LHCN-M2 (cell line): ENCODE measurements around the gene ARHGEF37. TPM values are rescaled to one million over a fixed set of nuclear protein-coding genes. Genes with fewer than 3 reads are reported as not detected.

Experiments used
- DNase-seq: peaks from one replicate; pipeline ENCODE4 v3.0.0-alpha.2; 2012; ENCODE audit warnings: low read depth
- total RNA-seq: library from RNA; depleted of rRNA; stranded (reverse); fragments of >200 nt; gene quantifications from 2 replicates; pipeline ENCODE4 v1.2.3, GENCODE V29; 2014

ARHGEF37 gene
- total RNA-seq, 1 experiment from 2014 or later: 0.11 TPM

- DNase-seq: no peak
Measured at GRCh38 chr5:149628221-149628620, 46.9 kb downstream of the ARHGEF37 start.

- DNase-seq: no peak
Measured at GRCh38 chr5:149628846-149629388, 47.6 kb downstream of the ARHGEF37 start.

DNA sequence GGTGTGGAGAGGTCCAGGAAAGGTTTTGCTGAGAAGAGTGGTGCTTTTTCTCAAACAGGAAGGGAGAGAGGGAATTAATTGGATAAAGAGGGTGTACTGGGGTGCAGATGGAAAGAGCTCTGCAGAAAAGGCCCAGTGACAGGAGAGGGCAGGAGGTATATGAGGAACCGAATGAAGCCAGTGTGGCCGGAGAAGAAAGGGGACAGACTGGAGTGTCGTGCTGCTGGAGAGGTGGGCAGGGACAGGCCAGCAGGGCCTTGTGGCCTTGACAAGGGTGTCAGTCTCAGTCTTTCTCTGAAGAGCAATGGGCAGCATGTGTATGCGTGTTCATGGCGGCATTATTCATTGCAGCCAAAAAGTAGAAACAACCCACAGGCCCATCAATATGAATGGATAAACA lies 48.1 kb downstream of the ARHGEF37 start:
- DNase-seq: no peak

DNA sequence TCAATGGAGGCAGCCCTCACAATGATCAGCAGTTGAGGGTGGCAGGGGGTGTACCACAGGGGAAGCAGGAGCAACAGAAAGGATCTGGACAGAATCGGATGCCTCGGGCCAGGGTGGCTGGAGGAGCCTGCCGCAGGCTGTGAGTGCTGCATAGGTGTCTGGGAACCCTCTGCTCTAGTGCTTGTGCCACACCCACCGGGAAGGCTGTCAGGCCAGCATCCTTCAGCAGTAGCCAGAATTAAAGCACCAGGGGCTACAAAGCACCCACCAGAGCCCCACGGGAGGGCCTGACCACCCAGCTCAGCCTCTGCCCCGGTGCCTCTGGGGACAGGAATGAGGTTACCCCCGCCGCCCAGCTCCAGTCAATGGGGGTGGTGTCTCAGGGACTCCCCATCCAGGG lies 49.0 kb downstream of the ARHGEF37 start:
- no peak for DNase-seq

DNA sequence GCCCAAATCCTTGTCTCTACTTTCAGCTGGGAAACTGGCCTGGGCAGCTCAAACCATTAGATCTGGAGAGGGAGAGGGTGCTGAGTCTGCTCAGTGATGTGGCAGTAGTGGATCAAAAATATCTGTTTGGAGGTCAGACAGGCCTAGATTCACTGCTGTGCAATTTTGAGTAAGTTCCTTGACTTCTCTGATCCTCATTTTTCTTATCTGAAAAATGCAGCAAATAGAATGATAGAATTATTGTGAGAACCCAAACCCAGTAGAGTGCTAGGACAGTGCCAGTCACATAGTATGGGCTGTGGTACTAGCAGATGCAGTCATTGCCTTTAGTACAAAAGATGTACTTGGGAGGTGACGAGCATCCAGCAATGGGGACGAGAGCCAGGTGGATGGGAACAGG lies 50.2 kb downstream of the ARHGEF37 start:
- no peak for DNase-seq

DNA sequence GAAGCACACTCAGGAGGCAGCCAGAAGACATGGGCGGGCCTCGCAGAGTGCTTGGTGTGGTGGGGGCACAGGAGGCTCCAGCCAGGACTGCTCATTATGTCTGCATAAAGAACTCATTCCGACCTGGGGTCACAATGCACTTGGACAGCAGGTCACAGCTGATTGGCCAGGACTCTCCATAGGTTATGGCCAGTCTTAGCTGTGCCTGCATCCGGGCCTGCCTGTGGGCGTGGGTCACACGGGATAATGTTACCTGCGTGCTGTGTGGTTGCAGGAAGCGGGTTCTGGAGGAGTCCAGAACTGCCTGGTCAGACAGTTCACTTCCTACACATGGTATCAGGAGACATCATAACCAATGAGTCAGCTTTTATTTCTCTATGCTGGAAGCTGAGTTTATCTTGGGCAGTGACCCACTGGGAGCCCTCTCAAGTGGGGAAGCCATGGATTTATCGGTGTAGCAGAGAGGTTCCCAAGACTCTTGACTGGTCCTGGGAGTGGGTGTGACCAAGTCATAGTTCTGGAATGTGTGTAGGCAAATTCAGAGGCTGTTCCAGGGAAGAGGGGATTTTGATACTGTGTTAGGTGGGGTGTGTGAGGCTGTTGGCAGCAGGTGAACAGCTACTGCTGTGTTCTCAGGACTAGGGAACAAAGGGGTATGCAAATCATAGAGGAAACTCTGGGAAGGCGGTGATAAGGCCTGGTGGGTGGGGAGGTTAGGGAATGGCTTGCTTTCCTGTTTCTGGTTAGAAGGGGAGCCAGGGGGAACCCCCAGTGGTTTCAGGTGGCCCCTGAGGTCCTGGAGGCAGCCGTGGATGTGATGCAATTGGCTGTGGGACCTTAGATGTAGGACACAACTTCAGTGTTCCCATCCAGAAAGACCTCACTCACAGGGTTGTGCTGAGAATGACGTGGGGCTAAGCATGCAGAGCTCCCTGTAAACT lies 51.3 kb downstream of the ARHGEF37 start:
- DNase-seq: peak; percentile 81

GRCh38 chr5:149633476-149634350 lies 52.4 kb downstream of the ARHGEF37 start:
- no peak for DNase-seq

DNA sequence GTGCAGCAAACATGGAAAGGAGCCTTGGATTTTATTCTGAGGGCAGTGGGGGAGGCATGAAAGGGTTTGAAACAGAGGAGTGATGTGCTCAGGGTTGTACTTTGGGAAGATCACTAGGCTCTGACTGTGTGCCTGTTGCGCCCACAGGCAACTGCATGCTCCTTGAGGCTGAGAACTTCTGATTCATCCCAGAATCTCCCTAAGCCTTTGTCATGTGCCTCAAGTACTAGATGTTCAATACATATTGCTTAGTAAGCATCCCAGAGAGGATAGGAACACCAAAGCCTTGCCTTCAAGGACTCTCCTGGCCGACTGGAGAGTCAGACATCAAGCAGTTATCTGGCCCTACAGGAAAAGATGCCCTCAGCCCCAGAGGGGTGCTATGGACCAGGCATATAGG lies 54.1 kb downstream of the ARHGEF37 start:
- DNase-seq: peak; percentile 28

GRCh38 chr5:149636191-149636860 lies 55.0 kb downstream of the ARHGEF37 start:
- DNase-seq: no peak

- peak; percentile 60 for DNase-seq
Measured at GRCh38 chr5:149636861-149637246, 55.6 kb downstream of the ARHGEF37 start.

- DNase-seq: no peak
Measured at GRCh38 chr5:149638136-149638535, 56.8 kb downstream of the ARHGEF37 start.

DNA sequence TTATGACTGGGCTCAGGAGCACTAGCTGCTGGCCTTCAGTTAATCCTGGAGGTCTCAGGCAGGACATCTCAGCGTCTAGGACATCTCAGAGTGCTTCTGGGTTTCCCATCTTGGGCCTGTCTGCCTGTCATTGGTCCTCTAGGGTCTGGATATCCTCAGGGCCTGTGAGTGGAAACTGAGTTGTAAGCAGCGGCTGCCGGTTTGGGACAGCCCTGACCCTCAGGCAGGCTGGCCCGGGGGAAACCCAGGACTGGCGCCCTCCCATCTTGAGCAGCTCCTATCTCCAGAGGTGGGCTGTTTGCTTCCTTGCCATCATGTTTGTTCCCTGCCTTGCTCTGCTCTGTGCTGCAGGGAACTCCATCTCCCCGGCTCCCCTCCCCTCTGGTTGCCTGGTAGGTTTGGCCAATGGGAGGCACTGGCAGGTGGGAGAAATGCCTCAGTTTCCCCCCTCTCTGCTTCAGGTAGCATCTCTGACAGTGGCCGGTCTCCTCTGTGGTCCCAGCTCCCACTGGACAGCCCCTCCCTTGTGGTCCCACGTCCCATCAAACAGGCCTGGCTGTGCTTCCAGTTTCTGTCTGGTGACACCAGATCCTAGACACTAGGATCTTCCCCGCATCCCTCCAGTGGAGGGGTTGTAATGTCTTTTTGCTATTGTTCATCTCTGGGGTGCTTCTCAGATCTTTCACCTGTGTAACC lies 57.4 kb downstream of the ARHGEF37 start:
- no peak for DNase-seq

GRCh38 chr5:149639737-149640136 lies 58.4 kb downstream of the ARHGEF37 start:
- no peak for DNase-seq

GRCh38 chr5:149640350-149640999 lies 59.2 kb downstream of the ARHGEF37 start:
- no peak for DNase-seq

- DNase-seq: peak; percentile 51
Measured at GRCh38 chr5:149641000-149641576, 59.8 kb downstream of the ARHGEF37 start.

GRCh38 chr5:149641600-149641999 lies 60.3 kb downstream of the ARHGEF37 start:
- DNase-seq: no peak

DNA sequence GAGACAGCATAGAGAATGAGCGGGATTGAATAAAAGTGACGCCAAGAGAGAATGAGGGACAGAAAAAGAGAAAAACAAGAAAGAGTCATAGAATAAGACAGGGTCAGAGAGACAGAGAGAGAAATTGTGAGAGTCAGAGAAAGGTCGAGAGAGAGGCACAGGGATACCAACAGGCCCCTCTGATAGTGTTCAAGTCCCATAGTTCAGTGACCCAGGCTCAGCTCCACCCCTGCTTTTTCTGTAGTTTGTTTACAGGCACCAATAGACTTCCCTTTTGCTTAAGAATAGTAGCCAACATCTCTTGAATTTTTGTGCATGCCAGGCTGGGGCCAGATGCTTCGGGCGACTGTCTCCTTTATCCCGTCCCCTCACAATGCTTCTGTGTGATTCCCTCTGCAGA lies 62.5 kb downstream of the ARHGEF37 start:
- no peak for DNase-seq

DNA sequence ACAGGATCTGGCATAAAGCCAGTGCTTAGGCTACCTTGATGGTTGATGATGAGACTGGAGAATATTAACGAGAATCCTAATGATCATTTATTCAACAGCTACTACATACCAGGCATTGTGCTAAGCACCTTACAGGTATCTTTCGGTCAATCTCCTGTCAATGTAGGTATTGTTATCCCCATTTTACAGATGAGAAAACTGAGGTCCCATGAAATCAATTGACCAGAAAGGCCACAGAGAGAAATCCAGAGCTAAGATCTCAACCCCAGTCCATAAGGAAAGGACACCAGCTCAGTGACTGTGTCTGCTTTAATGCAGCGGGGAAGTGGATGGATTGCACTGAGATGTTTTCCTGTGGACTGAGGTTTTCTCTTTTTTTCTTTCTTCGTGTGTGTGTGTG lies 63.3 kb downstream of the ARHGEF37 start:
- DNase-seq: no peak

DNA sequence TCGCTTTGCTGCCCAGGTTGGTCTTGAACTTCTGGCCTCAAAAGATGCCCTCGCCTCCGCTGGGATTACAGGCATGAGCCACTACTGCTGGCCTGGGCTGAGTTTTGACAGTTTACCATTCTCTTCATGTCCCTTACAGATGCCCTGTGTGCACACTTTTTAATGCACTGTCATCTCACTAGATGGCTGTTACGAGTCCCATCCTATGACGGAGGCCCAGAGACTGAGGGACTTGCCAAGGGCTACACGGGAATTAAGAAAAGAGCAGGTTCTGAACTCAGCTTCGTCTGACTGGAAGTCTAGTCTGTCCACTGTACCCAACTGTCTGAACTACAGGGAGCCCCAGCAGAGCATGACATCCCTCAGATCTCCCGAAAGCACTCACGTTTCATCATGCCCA lies 63.9 kb downstream of the ARHGEF37 start:
- DNase-seq: no peak

GRCh38 chr5:149645725-149646124 lies 64.4 kb downstream of the ARHGEF37 start:
- DNase-seq: no peak
